Inflammatory macrophage treated with lipopolysaccharide for 1 hour (primary cell): ENCODE data around the gene CNGA3.

Experiments used
- DNase-seq, 2 donors: peaks; one replicate each; pipeline ENCODE4 v3.0.0-alpha.2; 2020 to 2022

CNGA3 gene

DNA sequence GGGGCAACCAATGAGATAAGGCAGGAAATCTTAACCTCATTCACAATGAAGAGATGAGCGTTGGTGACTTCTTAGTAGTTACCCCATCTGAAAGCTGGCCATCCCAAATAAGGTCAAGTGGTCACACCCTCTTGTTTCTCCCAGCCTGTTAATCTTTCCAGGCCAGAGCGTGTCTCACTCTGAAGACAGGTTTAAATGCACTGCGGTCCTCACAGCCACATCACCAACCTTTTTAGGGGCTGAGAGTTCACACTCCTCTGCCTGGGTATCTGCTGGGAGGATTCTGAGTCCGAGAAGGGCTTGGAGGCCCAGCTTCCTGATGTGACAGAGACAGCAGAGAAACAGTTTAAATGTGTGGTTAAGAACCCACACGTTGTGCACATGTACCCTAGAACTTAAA lies 13.3 kb upstream of the CNGA3 start:
- no peak for DNase-seq

DNA sequence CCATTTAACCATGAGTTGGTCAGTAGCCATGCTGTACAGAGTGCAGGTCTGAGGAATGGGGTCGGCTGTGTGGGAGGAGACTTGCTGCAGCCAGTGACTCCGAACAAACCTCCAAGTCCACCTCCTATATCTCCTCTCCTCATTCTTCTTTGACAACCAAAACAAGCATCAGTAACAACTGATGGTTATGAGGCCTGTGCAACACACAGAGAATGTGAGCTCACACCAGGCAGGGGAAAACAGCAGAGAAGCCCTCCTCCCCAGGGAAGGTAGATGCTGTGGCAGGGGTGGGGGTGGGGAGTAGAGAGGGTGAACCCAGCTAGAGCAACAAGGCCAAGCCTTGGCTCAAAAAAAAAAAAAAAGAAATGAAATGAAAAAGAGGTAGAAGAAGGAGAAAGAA lies 12.3 kb upstream of the CNGA3 start:
- no peak for DNase-seq

DNA sequence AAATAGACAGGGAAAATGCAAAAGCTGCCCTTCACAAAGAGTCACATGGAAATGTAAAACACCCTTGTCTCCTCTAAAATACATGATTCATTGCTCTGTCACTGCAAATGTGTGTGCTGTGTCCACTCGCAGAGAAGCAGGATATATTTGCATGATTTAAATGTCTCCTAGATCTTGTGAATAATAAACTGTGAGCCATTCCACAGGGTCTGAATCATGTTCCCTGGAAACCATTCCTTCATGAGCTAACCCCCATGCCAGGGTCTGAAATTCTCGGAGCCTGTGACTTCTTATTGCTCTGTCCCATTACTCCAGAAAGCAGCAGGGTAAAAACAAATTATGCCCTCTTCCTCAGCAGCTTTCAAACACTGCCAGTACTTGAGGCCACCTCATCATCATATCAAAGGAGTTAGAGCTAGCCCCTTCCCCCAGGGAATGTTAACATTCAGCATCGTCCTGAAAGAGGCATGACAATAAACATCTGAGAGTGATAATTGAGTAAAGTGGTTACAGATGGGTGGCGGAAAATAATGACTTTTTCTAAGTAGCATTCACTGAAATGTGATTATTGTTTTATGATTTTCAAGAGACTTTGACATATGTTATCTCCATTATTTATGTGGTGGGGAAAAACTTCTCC lies 11.7 kb upstream of the CNGA3 start:
- no peak for DNase-seq

DNA sequence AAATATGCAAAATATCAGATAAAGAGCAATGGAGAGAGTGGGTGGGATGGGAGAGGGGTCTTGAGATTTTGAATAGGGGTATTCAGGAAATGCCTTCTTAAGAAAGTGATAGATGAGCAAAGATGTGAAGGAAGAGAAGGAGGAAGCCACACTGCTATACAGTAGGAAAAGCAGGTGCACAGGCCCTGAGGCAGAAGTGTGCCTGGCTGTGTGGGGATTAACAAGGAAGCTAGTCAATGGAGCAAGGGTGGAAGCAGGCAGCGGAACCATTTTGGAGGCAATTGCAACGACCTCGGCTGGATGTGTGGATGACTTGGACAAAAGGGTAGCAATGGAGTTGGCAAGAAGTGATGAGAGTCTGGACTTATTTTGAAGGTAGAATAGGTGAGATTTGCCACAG lies 11.0 kb upstream of the CNGA3 start:
- no peak for DNase-seq

DNA sequence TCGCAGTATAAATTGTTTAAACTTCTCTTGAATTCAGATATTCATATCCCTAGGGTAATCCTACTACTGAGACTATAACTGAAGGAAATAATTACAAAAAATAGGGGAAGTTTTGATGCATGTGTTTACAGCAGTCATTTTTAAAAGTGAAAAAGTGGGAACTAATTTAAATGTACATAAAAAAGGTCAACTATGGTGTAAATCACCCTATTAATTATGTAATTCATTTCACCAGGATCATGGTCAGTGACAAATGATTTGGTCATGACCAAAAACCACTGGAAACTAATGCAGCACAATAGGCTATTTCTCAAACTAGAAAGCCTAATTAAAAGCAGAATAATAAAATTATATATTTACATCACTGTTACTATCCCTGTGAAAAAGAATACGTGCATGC lies 5.0 kb upstream of the CNGA3 start:
- peak; percentile 33 to 34 for DNase-seq

DNA sequence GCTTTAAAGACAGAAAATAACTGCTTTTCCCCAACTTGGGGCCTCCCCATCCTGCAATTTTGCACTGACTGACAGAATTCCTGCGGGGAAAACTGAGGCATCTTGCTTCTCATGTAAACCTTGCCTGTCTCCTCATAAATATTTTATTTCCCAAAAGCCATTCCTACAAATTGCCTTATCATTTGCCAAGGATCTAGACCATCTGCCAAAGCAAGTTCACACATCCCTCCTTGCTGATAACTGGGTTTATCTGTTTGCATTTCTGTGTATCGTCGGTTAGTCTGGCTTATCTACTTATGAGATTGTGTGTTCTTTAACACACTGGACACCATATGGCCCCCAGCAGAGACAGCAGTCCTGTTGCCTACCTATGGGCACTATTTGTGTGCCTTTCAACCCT lies 3.0 kb upstream of the CNGA3 start:
- no peak for DNase-seq

DNA sequence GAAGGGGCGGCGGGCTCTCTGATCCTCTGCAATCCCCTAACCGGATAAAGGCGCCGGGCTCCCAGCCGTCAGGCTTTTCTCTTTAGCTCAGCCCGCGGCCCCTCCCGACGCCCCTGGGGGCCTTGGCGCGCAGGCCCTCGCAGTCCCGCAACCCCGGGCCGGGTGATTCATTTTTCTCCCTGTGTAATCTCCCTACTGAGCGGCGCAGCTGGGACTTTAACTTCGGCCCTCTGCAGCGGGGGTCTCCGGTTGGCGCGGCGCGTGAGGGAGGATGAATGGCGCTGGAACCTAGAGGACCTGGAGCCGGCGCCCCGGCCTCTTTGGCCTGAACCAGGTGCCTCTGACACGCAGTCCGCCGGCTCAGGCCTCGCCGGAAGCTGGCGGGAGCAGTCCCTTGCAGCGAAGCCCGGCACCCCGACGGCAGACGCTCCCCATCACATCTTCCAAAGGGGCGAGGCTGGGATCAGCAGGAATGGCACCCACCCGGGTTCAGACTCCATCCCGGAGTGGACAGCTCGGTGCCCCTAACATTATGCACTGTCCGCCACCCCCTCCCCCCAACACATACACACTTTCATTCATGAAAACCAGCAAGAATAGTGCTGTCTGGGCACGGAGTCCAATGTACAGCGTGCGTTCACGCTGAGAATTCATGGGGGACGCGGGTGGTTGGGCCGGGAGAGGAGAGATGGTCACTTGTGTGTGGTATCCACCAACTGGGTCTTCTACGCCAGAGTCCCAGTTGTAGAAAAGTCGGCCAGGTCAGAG lies 1.2 kb downstream of the CNGA3 start:
- DNase-seq: no peak

DNA sequence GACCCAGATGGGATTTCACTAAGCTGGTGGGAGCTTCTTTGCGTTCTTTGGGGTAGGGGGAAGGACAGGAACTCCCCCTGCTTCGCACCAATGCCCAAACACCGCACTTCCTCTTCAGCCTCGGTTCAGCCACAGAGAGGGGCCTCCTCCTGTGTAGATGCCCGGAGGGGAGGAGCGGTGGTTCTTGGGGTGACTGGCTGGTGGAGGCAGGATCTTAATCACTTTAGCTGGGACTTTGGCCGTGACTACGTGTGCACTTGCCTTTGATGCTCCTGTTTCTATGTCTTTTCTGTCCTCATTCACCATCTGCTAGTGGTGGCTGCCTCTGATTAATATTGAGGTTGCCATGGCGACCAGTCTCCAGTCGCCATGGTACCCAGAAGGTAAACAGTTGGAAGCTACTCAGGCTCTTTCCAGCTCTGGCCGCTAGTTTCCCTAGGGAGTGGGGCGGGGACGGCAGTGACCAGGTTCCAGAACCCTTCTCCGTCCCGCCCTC lies 1.9 kb downstream of the CNGA3 start:
- no peak for DNase-seq

DNA sequence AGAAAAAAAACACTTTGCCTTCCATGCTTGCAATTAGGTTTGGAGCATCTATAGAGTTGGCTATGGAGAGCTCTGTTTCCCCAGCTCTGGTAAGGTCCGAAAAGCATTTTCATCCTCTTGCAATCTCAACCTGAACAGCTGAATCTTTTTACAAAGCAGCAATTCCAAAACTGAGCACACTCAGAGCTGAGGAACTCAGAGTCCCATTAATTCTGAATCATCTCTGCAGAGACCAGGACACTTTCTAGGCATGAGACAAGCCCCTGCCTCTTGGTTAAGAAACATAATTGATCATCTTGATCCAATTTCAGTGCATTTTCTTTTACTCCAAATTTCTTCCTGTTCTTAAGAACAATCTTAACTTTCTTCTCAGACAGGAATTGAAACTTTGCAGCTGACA lies 4.2 kb downstream of the CNGA3 start:
- no peak for DNase-seq

DNA sequence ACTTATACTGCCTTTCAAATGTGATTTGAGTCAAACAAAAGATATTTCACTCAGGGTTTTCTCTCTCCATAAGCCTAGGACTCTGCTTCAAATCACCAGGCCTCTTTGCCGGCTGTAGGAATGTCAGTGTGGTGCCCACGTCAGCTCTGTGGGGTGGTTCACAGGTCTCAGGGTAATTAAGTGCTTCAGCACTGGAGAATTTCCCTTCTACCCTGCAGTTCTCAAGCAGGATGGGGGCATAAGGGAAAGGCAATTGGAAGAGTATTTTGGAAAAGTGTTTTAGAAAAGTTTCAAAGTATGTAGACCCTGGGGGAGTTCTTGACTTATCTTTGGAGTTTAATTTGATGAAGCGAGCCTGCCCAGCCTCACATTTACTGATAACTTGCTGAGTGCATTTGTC lies 9.6 kb downstream of the CNGA3 start:
- no peak for DNase-seq

DNA sequence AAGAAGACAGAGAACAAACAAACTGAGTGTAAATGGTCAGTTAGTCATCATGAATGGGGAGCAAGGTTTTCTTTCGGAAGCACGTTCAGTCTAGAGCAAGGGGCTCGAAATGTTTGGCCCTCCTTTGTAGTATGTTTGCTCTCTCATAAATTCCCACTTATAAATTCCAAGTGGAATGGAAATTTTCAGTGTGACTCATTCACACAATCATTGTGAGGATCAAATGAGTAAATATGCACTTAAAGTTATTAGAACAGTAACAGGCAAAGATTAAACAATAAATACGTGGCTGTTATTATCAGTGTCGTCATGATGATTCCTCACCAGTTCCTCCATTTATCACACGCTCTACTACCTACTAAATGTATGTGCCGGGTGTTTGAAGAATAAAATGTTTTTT lies 10.5 kb downstream of the CNGA3 start:
- no peak for DNase-seq

DNA sequence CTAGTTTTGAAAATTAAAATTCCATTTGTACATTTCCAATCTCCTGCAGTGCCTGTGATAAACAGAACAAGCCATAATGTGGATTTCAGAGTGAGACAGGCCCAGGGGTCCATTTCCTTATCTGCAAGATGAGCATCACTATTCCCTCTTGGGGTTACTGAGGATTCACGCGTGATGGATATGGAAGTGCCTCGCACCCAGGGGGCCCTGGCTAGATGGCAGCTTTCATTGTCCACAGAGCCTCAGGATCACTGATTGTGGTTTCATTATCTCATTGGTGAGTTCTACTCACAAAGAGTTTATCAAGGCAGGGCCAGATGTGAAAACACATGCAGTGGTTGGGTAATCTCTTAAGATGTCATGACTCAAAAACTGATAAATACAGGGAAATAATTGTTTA lies 11.6 kb downstream of the CNGA3 start:
- DNase-seq: no peak

DNA sequence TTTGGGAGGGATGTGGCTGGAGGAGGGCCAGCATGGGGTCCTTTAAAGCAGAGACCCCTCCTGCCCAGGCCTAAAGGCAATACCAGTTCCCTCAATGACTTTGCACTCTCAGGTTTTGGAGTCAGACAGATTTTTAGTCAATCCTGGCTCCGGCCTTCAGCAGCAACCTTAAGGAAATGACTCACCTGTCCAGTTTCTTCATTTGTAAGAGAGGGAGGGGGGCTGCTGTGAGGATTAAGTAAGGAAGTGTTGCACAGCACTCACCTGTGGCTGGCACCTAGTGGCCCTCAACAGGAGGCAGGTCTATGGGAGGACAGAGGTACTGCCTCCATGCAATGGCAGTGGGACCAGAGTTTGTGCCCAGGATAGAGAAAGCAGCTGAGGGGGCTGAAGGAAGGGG lies 13.7 kb downstream of the CNGA3 start:
- no peak for DNase-seq

DNA sequence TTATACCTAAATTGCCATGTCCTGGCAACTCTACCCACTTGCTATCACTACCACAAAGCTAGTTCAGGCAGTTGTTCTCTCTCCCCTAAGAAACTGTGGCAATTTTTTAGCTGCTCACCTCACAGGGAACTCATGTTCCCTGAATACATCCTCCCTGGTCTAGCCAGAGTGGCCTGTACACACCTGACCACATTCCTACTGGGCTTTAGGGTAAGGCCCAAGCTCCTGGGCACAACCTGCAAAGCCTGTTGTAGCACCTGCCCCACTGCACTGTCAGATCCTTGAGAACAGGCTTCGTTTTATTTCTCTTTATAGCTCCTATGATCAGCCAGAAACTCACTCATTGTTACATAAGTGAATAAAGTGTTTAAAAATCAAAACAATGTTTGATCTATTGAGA lies 21.5 kb downstream of the CNGA3 start:
- DNase-seq: no peak

DNA sequence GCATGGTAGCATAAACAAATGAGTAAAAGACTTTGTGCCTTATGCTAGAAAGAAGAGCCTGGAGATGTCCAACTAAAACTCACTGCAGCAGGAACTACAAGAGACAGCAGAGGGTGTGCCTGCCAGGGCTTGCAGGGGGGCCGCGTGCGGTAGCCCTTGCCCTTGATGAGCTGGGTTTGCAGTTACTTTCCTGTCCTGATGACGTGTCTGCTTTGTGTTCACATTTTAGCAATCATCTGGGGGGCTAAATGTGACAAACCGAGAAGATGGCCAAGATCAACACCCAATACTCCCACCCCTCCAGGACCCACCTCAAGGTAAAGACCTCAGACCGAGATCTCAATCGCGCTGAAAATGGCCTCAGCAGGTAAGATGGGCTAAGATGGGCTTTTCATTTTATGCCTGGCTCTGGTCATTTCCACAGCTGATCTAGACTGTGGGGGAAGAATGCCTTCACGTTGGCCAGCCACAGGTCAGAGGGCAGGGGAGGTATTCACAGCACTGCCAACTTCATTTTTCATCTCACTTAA lies 23.5 kb downstream of the CNGA3 start:
- DNase-seq: no peak

DNA sequence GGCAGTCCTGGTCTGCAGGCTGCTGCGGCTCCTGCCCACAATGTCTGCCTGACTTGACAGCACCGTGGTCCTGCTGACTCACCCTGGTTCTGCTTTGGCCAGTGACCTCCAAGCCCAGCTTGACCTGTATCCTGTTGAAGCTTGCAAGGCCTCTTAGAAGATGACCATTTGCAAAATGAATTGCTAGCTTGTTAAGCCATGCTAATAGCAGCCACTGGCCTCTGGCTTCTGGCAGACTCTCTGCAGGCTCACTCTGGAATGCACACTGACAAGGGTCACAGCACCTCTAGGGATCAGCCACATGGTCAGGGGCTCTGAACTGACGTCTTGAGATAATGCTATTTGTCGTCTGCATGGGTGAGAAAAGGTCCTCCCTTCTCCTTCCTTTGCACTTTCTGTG lies 25.9 kb downstream of the CNGA3 start:
- no peak for DNase-seq

DNA sequence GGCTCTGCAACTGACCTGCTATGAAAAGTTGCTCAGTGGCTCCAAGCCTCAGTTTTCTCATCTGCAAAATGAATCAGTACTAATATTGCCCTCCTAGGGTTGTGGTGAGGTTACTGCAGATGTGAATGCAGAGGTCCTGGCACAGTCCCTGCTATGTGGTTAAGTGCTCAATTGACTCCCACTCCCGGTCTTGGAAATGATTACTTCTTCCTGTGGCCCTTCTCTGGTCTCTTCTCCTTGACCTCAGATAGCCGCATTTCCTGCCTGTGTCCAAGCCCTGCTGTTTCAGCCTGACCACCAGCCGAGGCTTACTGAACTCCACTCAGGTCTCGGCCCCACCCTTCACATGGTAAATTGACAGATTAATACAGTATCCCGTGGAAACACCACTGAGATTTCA lies 26.3 kb downstream of the CNGA3 start:
- no peak for DNase-seq

DNA sequence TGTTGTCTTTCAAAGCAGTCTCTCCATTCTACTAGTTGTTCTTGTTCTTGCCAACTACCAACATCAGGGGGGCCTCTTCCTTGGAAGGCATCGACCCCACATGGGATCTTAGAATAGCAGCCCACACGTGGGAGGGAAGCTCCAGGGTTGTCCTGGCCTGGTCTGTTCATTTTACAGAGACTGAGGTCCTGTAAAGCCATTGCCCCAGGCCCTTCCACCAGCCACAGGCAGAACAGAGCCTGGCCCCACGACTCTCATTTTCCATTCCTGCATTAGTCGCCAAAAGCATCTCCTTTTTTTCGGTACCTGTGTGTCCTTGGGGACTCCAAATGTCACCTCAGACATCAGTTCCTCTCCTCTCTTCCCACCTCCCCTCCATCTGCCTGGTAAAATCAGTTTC lies 28.0 kb downstream of the CNGA3 start:
- DNase-seq: no peak

DNA sequence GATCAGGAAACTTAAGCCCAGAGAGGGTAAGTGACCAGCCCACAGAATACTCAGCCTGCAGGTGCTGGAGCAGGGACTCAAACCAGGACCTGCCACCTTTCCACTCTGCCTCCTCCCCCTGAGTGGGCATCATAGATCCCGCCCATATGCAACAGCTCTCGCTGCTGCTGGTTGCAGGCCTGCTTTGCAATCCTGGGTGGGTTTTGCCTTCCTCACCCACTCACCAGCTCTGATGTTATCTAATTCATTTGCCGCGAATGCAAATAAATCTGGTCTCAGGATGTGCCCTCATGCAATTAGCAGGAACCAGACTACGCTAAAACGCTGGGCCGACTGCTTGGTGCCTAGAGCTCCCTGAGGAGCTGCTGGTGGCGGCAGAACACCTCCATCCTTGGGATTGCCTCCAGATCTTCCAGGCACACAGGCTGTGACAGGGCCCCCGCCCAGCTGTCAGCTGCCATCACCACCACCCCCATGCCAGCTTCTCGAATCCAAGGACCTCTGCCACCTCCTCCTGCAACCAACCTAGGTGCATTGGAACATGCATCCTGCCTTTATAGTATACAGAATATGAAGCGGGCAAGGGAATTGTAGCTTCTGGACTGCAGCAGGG lies 28.8 kb downstream of the CNGA3 start:
- DNase-seq: no peak

DNA sequence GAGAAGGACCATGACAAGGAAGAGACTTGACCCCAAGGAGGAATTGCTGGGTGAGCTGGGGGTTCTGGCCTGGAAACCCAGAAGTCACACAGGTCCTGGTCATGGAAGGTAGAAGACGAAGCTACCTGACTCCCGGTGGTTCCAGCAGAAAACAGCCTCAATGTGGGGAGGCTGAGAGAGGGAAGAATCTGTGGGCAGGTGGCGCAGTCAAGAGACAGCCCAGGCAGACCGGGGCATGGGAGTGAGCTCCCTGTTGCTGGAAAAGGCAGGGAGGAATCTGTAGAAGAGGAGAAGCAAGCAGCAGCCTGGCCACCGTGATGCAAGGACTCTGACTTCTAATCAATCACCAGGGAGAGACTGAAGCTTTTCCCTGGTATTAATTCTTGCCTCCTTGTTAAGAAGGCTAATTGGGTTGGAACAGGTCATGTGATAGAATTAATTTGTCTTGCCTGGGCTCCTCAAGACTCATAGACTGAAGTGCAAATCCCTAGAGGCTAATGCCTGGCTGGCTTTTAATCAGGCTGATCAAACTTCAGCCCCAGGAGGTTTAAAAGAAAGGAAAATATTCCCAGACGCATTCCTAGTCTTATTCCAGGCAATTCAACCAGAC lies 30.1 kb downstream of the CNGA3 start:
- DNase-seq: no peak

DNA sequence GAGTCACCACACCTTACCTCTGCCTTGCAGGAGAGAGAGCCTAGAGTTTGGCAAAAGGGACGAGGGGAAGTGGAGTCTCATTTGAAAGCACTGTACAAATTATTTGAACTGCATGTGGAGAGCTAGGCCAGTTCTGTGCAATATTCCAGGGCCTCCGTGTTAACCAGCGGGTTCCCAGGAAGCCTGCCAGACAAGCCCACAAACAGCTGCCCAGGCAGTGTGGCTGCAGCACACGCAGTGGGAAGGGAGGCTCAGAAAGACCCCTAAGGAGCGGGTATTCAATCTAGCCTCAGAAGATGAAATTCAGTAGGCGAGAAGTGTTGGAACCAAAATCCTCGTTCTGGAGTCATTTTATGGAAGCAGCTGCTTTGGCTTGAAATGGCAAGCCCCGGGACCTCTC lies 30.7 kb downstream of the CNGA3 start:
- no peak for DNase-seq

DNA sequence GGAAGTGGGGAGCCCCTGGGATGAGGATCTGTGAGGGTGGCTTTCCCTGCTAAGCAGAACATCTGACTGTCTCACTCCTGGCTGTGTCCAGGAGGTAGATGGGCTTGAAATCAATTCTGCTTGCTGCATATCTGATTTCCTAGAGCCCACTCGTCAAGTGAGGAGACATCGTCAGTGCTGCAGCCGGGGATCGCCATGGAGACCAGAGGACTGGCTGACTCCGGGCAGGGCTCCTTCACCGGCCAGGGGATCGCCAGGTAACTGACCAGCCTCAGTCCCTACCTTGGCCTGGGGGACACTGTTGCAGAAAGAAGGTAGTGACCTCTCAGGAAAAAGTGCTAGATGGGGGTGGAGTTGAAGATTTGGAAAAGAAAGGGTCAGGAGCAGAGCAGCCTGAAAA lies 31.3 kb downstream of the CNGA3 start:
- DNase-seq: no peak

DNA sequence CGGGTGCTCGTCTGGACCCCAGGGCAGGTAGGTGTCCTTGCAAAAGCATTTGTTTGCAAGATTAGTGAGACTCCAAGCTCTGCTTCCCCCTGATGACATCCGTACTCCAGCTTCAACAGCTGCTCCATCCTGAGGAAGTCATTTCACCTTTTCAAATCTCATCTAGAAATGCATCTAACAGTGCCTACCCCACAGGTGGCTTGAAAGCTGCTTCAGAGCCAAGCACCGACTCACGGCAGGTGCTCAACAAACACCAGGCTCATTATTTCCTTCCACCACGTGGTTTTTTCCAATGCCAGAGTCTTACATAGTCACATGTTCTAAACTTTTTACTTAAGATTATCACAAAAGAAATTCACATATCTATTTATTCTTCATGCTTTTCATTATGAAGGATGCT lies 31.9 kb downstream of the CNGA3 start:
- no peak for DNase-seq

DNA sequence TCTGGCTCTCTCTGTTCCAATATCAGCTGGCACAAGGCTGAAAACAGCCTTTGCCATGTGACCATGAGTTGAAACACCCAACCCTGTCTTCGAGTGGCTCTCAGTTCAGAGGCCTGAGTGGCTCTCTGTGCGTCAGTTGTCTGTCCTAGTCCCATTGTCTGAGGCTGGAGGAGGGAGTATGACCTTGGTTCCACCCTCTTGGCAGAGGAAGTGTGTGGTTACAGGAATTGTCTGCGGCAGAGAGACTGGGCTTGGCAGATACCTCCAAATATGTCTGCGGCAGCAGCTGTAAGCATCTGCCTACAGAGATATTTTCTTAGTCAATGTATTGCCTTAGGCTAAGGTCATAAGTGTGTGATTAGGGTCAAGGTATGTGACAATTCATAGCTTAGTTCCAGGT lies 32.6 kb downstream of the CNGA3 start:
- DNase-seq: no peak
